CD4-positive, alpha-beta T cell treated with Interleukin-17A for 1 hour (primary cell): Measurements from ENCODE around the gene BANF1.
"Not testable (repeated sequence)": the region's sequence is repeated elsewhere in the genome, so short reads cannot be mapped to it uniquely, and the experiment has no call there.

Experiments
- DNase-seq: peaks from one replicate; pipeline ENCODE4 v3.0.0-alpha.2; 2020

BANF1 gene

DNA sequence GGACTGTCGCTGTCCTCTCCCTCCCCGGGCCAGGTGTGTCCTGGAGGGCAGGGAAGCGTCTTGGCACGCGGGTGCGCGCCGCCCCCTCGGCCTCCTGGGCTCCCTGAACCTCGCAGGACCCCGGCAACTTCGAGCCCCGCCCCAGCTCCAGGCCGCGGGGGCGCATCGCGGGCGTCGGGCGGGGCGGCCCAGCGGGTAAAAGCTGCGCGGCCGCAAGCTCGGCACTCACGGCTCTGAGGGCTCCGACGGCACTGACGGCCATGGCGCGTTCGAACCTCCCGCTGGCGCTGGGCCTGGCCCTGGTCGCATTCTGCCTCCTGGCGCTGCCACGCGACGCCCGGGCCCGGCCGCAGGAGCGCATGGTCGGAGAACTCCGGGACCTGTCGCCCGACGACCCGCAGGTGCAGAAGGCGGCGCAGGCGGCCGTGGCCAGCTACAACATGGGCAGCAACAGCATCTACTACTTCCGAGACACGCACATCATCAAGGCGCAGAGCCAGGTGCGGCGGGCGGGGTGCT is 9.5 kb downstream of the BANF1 start, which contains the start of gene CST6:
TSS of gene CST6 (plus strand) at position 224 of the 519 bp plus-strand sequence. CDS start at position 261, 37 bp downstream.
- no peak for DNase-seq

DNA sequence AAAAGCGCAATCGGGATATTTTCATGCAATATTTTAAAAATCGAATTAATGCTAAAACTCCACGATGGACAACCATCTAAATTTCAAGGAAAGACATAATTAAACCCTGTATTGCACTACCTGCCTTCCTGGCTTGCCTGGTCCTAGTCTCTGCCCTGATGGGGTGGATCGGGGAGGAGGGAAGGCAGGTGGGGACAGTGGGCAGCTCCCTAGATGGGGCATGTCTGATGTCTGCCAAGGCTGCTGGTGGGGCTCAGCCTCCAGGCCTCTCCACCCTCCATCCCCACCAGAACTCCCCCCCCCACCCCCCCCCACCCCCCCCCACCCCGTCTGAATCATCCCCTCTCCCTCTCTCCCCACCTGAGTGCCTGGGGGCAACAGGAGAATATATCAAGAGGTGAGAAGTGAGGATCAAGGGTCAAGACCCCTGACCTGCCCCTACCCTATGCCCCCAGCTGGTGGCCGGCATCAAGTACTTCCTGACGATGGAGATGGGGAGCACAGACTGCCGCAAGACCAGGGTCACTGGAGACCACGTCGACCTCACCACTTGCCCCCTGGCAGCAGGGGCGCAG is 10.2 kb downstream of the BANF1 start:
- DNase-seq: no peak

DNA sequence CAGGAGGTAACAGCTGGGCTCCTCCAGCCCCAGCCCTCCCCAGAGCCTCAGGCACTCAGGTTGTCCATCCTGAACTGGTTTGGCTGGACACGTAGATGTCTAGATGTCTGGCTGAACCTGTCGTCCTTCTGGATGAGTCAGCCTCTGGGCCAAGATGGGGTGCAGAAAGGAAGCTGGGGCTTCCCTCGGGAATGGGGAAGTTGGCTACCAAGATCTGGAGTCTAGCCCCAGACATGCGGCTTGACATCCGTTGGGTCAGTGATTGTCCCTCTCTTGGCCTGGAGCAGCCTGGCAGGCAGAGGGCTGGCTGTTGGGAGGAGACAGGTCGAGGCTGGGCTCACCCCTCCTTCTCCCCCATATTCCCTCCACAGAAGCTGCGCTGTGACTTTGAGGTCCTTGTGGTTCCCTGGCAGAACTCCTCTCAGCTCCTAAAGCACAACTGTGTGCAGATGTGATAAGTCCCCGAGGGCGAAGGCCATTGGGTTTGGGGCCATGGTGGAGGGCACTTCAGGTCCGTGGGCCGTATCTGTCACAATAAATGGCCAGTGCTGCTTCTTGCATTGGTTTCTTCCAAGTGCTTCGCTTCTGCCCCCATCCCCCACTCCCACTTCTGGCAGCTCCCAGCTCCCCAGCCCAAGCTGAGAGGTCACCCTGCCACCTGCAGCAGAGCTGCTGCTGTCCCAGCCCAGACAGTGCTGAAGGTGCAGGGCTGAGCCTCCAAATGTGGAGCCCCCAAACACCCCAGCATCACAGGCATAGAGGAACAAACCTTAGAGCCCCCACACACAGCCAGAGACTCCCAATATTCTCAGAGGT is 10.9 kb downstream of the BANF1 start:
- DNase-seq: no peak

DNA sequence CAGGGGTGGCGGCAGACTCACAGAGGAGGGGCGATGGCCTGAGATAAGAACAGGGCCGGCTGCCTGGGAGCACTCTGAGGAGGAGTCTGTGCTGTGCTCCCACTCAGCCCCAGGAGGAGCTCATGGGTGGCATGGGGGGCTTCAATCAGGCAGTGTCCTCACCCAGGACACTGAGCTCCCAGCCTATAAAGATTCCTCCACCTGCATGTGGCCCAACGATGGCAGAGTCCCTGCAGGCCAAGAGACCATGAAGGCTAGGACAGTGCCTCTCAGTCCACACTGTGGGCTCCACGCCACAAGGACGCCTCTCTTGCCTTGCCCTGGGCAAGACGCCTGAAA is 11.4 kb downstream of the BANF1 start:
- no peak for DNase-seq

DNA sequence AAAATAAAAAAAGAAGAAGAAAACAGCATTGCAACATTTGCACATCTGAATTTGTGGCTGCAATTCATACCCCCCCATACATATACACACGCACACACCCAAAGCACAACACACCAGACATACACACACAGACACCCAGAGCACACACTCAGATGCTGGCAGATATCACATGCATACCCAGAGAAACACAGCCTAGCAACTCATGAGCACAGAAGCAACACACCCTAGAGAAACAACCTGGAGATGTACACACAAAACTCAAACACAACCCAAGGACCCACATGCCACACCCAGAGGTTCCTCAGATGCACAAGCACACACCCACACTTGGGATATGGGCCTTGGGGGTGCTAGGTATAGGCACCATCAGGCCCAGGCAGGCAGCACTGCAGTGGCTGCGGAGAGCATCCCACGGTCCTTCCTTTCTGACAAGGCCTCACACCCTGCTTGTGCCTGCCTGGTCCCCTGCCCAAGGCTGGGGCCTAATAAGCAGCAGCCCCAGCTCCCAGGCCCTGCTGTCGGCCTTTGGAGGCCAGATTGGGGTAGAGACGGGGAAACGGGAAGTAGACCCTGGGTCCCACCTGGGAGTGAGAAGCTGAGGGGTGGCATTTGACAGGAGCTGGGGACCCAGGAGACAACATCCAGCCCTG is 12.6 kb downstream of the BANF1 start:
- DNase-seq: no peak

DNA sequence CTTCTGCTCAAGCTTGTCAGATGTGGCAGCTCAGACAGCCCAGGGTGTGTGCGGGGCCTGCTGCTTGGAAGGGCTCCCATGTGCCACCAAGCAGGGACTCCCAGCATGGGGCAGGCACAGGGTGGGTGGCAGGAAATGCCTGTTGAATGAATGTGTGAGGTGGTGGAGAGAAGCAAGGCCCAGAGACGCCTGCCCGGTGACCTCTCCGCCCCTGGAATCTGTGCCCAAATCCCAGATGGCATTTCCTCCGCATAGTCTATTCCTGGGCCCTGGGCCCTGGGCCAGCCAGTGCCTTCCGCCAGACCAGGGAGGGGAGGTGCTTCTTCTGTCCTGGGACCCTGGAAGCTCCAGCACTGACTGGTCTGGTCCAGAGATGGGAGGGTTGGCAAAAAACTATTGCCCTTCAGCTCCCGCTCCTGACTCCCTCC is 13.2 kb downstream of the BANF1 start:
- DNase-seq: no peak

DNA sequence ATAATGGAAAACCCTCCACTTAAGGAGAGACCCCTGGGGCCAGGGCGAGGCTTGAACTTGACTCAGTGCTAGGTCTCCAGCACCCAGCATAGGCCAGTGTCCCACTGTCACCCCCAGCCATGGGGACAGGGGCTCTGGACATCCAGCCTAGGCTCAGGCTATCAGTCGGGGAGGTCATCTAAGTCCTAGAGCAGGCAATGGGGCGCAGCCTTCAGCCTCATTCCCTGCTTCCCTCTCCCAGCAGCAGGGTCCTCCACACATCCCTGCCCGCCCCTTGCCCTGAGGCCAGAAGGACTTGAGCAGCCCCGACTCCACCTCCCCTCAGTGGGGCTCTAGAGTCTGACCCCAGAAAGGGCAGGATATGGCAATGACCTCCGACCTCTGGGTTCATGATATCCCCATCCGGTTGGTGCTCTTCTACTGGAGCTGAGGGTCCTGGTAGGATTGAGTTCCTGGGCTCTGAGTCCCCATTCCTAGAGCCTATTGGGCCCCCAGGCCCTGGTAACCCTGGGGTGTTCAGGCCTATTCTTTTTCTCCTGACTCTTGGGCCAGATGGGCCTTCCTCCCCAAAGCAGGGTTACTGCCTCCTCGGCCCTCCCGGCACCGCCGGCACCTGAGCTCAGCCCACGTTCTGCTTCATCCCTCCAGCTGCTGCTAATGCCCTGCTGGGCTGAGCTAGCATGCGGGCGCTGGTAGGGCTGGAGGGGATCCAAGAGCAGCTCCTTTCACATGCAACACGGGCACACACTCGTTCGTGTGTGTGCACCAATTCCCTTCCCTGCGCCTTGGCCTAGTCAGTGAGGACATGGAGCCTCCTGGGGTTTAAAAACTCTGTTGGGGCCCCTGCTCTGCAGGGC is 13.9 kb downstream of the BANF1 start:
- no peak for DNase-seq

DNA sequence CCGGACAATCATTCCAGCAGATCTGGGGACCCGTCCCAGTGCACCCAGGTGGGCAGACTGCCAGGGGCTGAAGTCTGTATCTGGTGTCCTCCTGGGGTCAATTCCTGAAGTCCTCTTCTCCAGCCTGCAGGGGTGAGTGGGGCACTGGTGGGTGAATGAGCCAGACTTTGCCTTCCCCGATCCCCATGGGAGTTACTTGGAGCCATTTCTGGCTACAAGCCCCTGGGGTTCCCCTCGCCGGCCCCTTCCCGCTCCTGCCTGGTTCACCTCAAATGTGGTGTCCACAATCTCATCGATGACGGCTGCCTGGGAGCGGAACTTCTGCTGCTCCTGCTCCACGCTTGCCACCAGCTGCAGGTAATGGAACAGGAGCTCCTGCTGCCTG is 14.5 kb downstream of the BANF1 start:
- no peak for DNase-seq

DNA sequence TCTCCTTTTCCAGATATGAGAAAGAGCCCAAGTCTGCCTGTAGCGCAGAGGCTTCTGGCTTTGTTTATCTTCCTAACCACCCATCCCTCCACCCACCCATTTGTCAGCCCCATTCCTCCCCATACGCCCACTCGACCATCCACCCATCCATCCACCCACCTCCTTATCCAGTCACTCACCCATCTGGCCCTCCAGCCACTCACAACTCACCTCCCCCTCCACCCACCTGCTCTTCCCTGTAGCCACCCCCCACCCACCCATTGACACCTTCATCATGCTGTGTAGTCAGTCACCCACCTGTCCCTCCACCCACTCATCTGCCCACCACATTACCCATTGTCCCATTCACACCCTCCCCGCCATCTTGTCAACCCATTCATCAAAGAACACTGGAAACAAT is 15.0 kb downstream of the BANF1 start:
- no peak for DNase-seq

DNA sequence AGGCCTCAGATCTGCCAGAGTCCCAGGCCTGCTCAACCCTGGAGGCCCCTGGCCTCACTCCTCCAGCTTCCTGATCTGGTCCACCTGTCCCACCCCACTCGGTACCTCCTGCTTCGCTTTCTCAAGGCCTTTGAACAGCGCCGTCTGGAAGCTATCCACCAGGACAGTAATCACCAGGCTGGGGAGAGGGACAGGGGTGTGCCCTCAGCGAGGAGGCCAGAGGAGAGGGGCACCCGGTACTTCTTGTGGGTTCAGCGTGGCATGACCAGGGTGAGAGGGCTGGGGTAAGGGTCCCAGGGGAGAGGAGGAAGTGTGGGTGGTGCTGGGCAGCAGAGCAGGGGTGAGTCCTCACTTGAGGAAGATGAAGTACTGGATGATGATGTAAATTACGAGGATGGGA is 17.9 kb downstream of the BANF1 start:
- no peak for DNase-seq

DNA sequence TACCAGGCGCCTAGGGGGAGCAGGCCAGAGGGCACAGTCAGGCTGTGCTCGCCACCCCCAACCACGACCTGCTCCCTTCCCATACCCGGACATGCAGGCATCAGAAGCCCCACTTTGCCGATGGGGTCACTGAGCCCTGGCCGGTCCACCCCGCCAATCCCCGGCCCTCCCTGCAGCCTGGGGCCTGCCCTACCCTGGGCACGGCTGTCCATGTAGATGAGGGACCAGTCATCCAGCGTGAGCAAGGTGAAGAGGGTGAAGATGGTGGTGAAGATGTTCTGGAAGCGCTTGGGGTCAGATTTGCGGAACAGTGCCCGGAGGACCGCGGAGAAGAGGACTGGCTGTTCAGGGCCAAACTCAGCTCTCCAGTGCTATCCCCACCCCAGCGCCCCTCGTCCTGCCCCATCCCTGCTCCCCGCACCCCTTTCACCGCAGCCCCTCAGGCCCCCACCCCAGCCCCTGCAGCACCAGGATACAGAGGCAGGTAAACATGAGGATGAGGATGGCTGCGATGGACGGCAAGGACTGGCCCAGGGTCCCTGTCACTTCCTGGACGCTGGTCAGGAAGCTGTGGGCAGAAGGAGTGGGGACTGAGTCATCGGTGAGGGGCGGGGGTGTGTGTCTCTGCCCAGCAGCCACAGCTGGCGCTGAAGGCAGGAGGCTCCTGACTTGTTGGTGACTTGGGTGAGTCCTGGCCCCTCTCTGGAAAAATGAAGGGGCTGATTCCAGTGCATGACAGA is 18.5 kb downstream of the BANF1 start:
- DNase-seq: no peak

DNA sequence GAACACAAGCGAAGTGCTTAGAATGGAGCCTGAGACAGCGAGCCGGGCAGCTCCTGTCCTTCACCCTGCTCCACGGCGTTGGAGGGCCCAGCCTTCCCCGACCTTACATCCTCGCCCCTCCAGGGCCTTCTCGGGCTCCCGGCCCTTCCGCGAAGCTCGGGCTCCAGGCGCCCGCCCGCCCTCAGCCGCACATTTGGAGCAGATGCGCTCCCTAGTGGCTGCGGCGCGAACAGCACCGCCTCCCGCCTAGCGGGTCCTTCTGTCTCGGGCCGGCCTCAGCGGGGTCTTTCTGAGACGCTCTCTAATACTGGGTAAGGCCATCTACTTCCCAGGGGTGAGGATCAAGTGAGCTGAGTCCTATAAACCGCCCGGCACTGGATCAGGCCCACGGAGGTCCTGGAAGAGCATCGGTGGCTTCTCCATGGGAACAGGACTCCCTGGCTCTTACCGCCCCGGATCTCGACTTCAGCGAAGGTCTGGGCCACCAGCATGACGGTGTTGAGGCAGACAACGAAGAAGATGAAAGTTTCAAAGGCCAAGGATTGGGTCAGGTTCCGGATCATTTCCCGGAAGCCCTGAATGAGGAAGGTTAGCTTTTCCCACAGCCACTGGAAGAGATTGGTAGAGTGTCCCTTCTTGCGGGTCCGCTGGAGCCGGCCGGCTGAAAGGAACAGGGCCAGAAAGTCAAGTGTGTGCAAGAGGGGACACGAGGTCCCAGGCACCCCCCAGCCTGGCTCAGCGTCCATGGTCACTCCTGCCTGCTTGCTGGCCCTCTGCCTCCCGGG is 20.3 kb downstream of the BANF1 start:
- peak; percentile 75 for DNase-seq

DNA sequence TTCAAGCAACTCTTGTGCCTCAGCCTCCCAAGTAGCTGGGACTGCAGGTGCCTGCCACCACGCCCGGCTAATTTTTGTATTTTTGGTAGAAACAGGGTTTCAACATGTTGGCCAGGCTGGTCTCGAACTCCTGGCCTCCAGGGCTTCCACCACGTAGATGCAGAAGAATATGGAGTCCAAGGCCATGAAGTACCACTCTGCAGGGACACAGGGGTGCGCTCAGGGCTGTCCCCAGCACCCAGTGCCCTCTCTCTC is 20.8 kb downstream of the BANF1 start:
- DNase-seq: not testable (repeated sequence)

DNA sequence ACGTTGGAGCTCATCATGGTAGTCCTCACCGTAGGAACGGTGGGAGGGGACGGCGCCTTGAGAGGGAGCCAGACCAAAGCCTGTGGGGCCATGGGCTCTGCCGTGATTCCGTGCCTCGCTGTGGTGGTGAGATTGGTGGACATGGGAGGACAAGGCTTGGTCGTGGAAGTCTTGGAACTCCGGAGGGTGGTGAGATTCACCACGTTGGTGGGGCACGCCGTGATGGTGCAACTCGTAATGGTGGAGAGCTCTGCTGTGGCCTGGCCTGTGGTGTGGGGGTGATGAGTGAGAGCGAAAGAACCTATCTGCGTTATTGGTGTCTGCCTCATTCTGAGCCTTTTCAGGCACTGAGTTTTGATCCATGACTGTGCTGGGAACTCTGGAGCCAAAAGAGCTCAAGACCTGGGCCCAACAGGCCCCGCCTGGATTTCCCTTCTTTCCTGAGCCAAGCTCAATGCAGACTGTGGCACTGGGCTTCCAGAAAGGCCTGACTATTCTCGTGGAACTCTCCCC is 23.8 kb downstream of the BANF1 start, which contains the start of gene CATSPER1:
TSS of gene CATSPER1 (minus strand) at position 463 of the 513 bp plus-strand sequence. CDS start at position 363, 100 bp downstream.
- DNase-seq: no peak

DNA sequence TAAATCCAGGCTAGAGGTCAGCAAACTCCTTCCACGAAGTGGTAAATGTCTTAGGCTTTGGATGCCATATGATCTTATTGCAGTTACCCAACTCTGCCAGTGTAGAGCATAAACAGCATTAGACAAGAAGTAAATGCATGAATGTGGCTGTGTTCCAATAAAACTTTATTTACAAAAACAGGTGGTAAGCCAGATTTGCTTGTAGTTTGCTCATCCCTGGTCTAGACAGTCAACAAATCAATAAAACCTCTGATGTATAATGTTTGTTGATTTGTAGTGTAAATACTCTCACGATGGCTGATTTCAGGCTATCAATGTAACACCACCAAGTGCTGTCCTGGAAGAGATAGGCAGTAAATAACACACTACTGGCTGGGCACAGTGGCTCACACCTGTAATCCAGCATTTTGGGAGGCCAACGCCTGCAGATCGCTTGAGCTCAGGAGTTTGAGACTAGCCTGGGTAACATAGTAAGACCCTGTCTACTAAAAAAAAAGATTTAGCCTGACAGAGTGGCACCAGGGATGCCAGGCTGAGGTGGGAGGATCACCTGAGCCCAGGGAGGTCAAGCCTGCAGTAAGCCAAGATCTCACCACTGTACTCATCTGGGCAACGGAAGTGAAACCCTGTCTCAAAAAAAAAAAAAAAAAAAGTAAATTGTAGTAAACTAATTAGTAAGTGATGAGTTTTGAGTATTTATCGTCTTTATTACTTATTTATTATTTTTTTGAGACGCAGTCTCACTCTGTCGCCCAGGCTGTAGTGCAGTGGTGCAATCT is 30.8 kb downstream of the BANF1 start:
- DNase-seq: no peak

DNA sequence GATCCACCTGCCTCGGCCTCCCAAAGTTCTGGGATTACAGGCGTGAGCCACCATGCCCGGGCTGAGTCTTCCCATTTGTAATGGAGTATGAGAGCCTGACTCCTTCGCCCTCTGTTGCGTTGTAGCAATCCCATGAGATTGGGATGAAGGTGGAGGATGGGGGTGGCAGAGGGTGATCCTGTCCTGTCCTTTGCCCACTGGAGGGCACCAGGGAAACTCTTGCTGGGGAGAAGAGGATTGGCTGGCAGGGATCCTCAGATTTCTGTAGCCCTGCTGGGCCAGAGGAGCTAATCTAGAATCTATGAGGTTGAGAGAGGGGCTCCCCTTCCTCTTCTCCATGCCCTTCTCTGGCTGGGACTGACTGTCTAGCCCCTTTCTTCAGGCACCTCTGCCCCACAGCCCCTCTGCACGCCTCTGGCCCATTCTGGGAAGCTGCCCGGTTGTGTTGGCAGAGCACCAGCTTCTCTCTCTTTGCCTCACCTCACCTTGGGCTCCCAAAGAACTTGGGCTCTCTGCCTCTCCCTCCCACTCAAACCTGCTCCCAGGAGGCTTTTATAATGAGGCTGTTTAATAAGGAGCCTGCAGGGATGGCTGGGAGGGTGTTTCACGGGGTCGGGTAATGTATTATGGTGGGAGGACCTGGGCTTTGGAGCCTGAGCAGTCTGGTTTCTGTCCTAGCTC is 33.5 kb downstream of the BANF1 start:
- no peak for DNase-seq

DNA sequence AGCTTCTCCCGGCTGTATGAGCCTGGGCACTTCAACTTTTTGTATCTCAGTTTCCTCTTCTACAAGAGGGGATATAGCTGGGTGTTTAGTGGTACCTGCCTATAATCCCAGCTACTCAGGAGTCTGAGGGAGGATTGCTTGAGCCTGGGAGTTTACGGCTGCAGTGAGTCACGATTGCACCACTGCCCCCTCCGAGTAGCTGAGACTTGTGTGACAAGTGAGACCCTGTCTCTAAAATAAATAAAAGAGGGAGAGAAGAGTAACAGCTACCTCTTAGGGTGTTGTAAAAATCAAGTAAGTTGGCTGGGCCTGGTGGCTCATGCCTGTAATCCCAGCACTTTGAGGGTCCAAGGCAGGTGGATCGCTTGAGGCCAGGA is 34.0 kb downstream of the BANF1 start:
- no peak for DNase-seq

DNA sequence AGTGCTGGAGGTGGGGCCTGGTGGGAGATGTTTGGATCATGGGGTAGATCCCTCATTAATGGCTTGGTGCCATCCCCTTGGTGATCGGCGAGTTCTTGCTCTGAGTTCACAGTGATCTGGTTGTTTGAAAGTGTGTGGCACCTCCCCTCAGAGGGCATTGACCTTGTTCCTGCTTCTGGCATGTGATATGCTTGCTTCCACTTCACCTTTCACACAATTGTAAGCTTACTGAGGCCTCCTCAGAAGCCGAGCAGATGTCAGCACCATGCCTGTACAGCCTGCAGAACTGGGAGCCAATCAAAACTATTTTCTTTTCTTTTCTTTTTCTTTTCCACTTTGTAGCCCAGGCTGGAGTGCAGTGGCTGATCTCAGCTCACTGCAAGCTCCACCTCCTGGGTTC is 35.0 kb downstream of the BANF1 start:
- no peak for DNase-seq

DNA sequence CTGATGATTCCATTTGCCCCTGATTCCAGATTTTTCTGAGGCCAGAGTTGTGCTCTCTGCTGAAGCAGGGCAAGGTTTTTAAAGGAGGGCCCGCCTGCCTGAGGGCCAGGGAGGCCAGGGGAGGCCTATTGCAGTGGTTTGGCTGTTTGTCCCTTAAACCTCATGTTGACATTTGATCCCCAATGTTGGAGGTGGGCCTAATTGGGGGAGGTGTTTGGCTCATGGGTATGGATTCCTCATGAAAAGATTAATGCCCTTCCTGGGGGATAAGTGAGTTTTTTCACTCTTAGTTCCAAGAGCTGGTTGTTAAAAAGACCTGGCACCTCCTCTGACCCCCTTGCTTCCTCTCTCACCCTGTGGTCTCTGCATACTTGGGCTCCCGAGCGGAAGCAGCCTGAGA is 37.5 kb downstream of the BANF1 start:
- no peak for DNase-seq
